Measurements from ENCODE around the gene RAB1B.

GRCh38 chr11:66316849-66317251 is 48.4 kb downstream of the RAB1B start, which contains the start of gene CD248:
- TF ChIP-seq CTCF (IDR thresholded peaks at IDR 0.05) (no peak), POLR2A (IDR thresholded peaks at IDR 0.05) (no peak)
